IMR-90 (cell line): ENCODE data around the gene MRPL17. TPM values are rescaled to one million over a fixed set of nuclear protein-coding genes. Genes with fewer than 3 reads are reported as not detected.

Source experiments
- ATAC-seq: fragments of 200-7000 bp; cut with Tn5 transposase; 2 replicates; pipeline ENCODE4 v1.9.1; 2020; ENCODE audit warnings: low read depth, mild to moderate bottlenecking, moderate library complexity
- BruUV-seq: library from RNA; stranded (reverse); fragments of 400-500 nt; replicated peaks from 2 replicates; lab custom pipeline; 2021; lab: Mats Ljungman, UMichigan
- CTCF ChIA-PET: fragments of 300-600 bp; formaldehyde crosslinking; extraction: SDS; loops from one replicate; lab custom pipeline; 2021; ENCODE audit warnings: antibody characterized with exemption; lab: Yijun Ruan, JAX
- POLR2A ChIA-PET: fragments of 300-600 bp; sonication (Branson Sonifier 250); formaldehyde crosslinking; loops from one replicate; lab custom pipeline; 2022; ENCODE audit warnings: antibody characterized with exemption; ENCODE audit not compliant: unreplicated experiment; lab: Charles Lee
- DNase-seq: peaks from one replicate; pipeline ENCODE4 v3.0.0; 2013
- H2AFZ ChIP-seq: replicated peaks from 2 replicates; pipeline ENCODE3; 2013; ENCODE audit warnings: low read length, mild to moderate bottlenecking; ENCODE audit not compliant: poor library complexity
- H2AK5ac ChIP-seq: 2 replicates; pipeline ENCODE4 v1.6.1; 2013; ENCODE audit warnings: low read depth, low read length, inconsistent platforms
- H2AK9ac ChIP-seq: replicated peaks from 2 replicates; pipeline ENCODE3; 2013; ENCODE audit warnings: mild to moderate bottlenecking, low read depth, low read length, moderate library complexity; ENCODE audit not compliant: poor library complexity
- H2BK120ac ChIP-seq: 2 replicates; pipeline ENCODE4 v1.6.1; 2013; ENCODE audit warnings: low read depth, low read length, inconsistent platforms
- H2BK15ac ChIP-seq: 3 replicates; pipeline ENCODE4 v1.6.1; 2013; ENCODE audit warnings: low read depth, low read length, inconsistent platforms
- H2BK20ac ChIP-seq: 2 replicates; pipeline ENCODE4 v1.6.1; 2013; ENCODE audit warnings: low read depth, mild to moderate bottlenecking, inconsistent platforms, low read length, moderate library complexity
- H2BK5ac ChIP-seq: 2 replicates; pipeline ENCODE4 v1.6.1; 2013; ENCODE audit warnings: mild to moderate bottlenecking, low read depth, low read length, inconsistent platforms; ENCODE audit not compliant: poor library complexity, severe bottlenecking
- H3K14ac ChIP-seq: replicated peaks from 2 replicates; pipeline ENCODE4 v1.6.1; 2013; ENCODE audit warnings: low read depth, low read length, inconsistent platforms
- H3K18ac ChIP-seq: 2 replicates; pipeline ENCODE4 v1.6.1; 2013; ENCODE audit warnings: low read depth, low read length, control low read depth
- H3K23ac ChIP-seq: 2 replicates; pipeline ENCODE4 v1.6.1; 2013; ENCODE audit warnings: low read depth, low read length, inconsistent platforms
- H3K27ac ChIP-seq: 2 replicates; pipeline ENCODE4 v1.5.1; 2013; ENCODE audit warnings: mild to moderate bottlenecking, control low read depth, low read length; ENCODE audit not compliant: insufficient read depth
- H3K27me3 ChIP-seq: 2 replicates; pipeline ENCODE4 v1.6.1; 2013; ENCODE audit warnings: low read length; ENCODE audit not compliant: control insufficient read depth, insufficient read depth
- H3K36me3 ChIP-seq: 2 replicates; pipeline ENCODE4 v1.6.1; 2013; ENCODE audit warnings: low read length, mixed read lengths; ENCODE audit not compliant: control insufficient read depth, insufficient read depth
- H3K4ac ChIP-seq: 2 replicates; pipeline ENCODE4 v1.6.1; 2013; ENCODE audit warnings: low read depth, low read length, inconsistent platforms
- H3K4me1 ChIP-seq: 2 replicates; pipeline ENCODE4 v1.6.1; 2013; ENCODE audit warnings: low read length, mixed read lengths; ENCODE audit not compliant: control insufficient read depth, insufficient read depth
- H3K4me2 ChIP-seq: 2 replicates; pipeline ENCODE4 v1.6.1; 2013; ENCODE audit warnings: low read depth, mild to moderate bottlenecking, control low read depth, low read length, moderate library complexity
- H3K4me3 ChIP-seq: 2 replicates; pipeline ENCODE4 v1.5.1; 2013; ENCODE audit warnings: low read depth, mild to moderate bottlenecking, control low read depth, low read length, moderate library complexity; ENCODE audit not compliant: insufficient read depth
- H3K56ac ChIP-seq: 2 replicates; pipeline ENCODE4 v1.6.1; 2013; ENCODE audit warnings: low read length, inconsistent platforms; ENCODE audit not compliant: insufficient read depth; ENCODE audit errors: extremely low read depth
- H3K79me1 ChIP-seq, 2 experiments: 2 replicates each; pipeline ENCODE4 v1.6.1; 2013; ENCODE audit warnings: low read length in 2 of 2, inconsistent platforms in 1 of 2, low read depth in 1 of 2
- H3K9ac ChIP-seq: 2 replicates; pipeline ENCODE4 v1.6.1; 2013; ENCODE audit warnings: low read depth, low read length, control low read depth
- H3K9me1 ChIP-seq: 2 replicates; pipeline ENCODE4 v1.6.1; 2013; ENCODE audit warnings: low read length, inconsistent platforms; ENCODE audit not compliant: insufficient read depth
- H3K9me3 ChIP-seq: 2 replicates; pipeline ENCODE4 v1.6.1; 2013; ENCODE audit warnings: low read length; ENCODE audit not compliant: control insufficient read depth, insufficient read depth
- H4K20me1 ChIP-seq: 2 replicates; pipeline ENCODE4 v1.6.1; 2013; ENCODE audit warnings: low read length, inconsistent platforms; ENCODE audit not compliant: insufficient read depth
- H4K5ac ChIP-seq: 2 replicates; pipeline ENCODE4 v1.6.1; 2013; ENCODE audit warnings: mild to moderate bottlenecking, low read depth, low read length, control low read depth
- H4K8ac ChIP-seq, 2 experiments: 2 replicates each; pipeline ENCODE4 v1.6.1; 2013; ENCODE audit warnings: low read depth in 2 of 2, low read length in 2 of 2, control low read depth in 1 of 2, inconsistent platforms in 1 of 2
- H4K91ac ChIP-seq: 2 replicates; pipeline ENCODE4 v1.6.1; 2013; ENCODE audit warnings: low read depth, low read length, inconsistent platforms; ENCODE audit not compliant: insufficient read depth
- BHLHE40 ChIP-seq: fragments of 150-350 bp; IDR thresholded peaks from 2 replicates; pipeline ENCODE4 v1.6.1; 2016; ENCODE audit warnings: mild to moderate bottlenecking, low read depth, low read length
- CEBPB ChIP-seq: IDR thresholded peaks from 2 replicates; pipeline ENCODE4 v1.6.1; 2012; ENCODE audit warnings: low read depth, low read length, improper control_type of control experiment
- CHD1 ChIP-seq: IDR thresholded peaks from 2 replicates; pipeline ENCODE4 v1.6.1; 2012; ENCODE audit warnings: low read depth, low read length, improper control_type of control experiment
- ELK1 ChIP-seq: fragments of 150-350 bp; IDR thresholded peaks from 2 replicates; pipeline ENCODE4 v1.6.1; 2016; ENCODE audit warnings: low read depth, mild to moderate bottlenecking, low read length, moderate library complexity, borderline replicate concordance
- NFE2L2 ChIP-seq: fragments of 150-350 bp; IDR thresholded peaks from 2 replicates; pipeline ENCODE4 v1.6.1; 2016; ENCODE audit warnings: low read depth, mild to moderate bottlenecking, low read length
- POLR2A ChIP-seq: IDR thresholded peaks from 2 replicates; pipeline ENCODE4 v1.6.1; 2012; ENCODE audit warnings: mild to moderate bottlenecking, low read depth, low read length
- RAD21 ChIP-seq: IDR thresholded peaks from 2 replicates; pipeline ENCODE4 v1.6.1; 2012; ENCODE audit warnings: low read length, improper control_type of control experiment
- RCOR1 ChIP-seq: IDR thresholded peaks from 2 replicates; pipeline ENCODE4 v1.6.1; 2012; ENCODE audit warnings: mild to moderate bottlenecking, low read length, improper control_type of control experiment; ENCODE audit not compliant: insufficient replicate concordance
- USF2 ChIP-seq: fragments of 150-350 bp; IDR thresholded peaks from 2 replicates; pipeline ENCODE4 v1.6.1; 2017; ENCODE audit warnings: mild to moderate bottlenecking, antibody characterized with exemption, low read length, low read depth
- WGBS, 2 experiments: methylation state at CpG; one replicate each; pipeline versions ENCODE4 v1.1.5 to v1.1.7; 2013; ENCODE audit warnings: missing lambda C conversion rate in 2 of 2; ENCODE audit not compliant: insufficient read length in 1 of 2; ENCODE audit errors: extremely low coverage in 2 of 2; 5-methylcytosine and 5-hydroxymethylcytosine counted together
- dilution Hi-C: fragments of 300-500 bp; cut with HindIII; formaldehyde crosslinking; loops from one replicate; pipeline ENCODE4 v1.14.3; 2018; ENCODE audit warnings: low sequenced_read_pairs; ENCODE audit not compliant: unreplicated experiment
- in situ Hi-C: fragments of 300-500 bp; cut with MboI; formaldehyde crosslinking; loops from 3 replicates; pipeline ENCODE4 v1.14.3; 2019; ENCODE audit warnings: low sequenced_read_pairs, inconsistent platforms, mixed read lengths
- intact Hi-C: fragments of 100-400 bp; cut with micrococcal nuclease; formaldehyde crosslinking; loops from 2 replicates; pipeline ENCODE4 v1.10.0; 2022
- polyA plus RNA-seq, 3 experiments: library from polyadenylated mRNA; depleted of rRNA; stranded (reverse); fragments of >200 nt; gene quantifications; 2 replicates each; pipeline ENCODE4 v1.2.3, GENCODE V29; 2012; ENCODE audit warnings: low replicate concordance in 1 of 3
- total RNA-seq: library from RNA; depleted of rRNA; stranded (reverse); fragments of >200 nt; gene quantifications from 2 replicates; pipeline ENCODE4 v1.2.3, GENCODE V29; 2012

Gene MRPL17
- total and polyA plus RNA-seq, 2 of the 4 experiments (the other 2 are of a cell fraction) = 70.3 to 85.2 TPM

GRCh38 chr11:6674862-6675261 is 8.3 kb downstream of the MRPL17 start:
- no peak overlapping the region for H2BK15ac ChIP-seq
- no peaks in the 10 kb centered on the region for H3K9me1 ChIP-seq
- H3K4ac ChIP-seq = no peak overlapping the region
- no peak for TF ChIP-seq CEBPB
- no peak for TF ChIP-seq NFE2L2
- TF ChIP-seq RCOR1 = no peak
- no peak for TF ChIP-seq CHD1
- no peak for TF ChIP-seq POLR2A
- TF ChIP-seq BHLHE40 = no peak
- no peak for TF ChIP-seq ELK1
- no peak for TF ChIP-seq USF2
- no peak for TF ChIP-seq RAD21
- H3K18ac ChIP-seq = no peak overlapping the region
- DNase-seq (no peak), ATAC-seq (no peak)
- H4K91ac ChIP-seq = no peak overlapping the region
- H2AK5ac ChIP-seq = no peak overlapping the region
- H3K56ac ChIP-seq = no peak overlapping the region
- no peaks in the 10 kb centered on the region for H3K27me3 ChIP-seq
- H2BK20ac ChIP-seq = no peak overlapping the region
- H3K23ac ChIP-seq = no peak overlapping the region
- H2BK5ac ChIP-seq = no peak overlapping the region
- intact Hi-C loops (no loop called here), in situ Hi-C loops (no loop called here), dilution Hi-C loops (no loop called here)
- H3K27ac ChIP-seq = no peak overlapping the region
- POLR2A ChIA-PET = no interaction called here
- CTCF ChIA-PET = interaction anchor here (1.2 to 1.4 kb wide), 2 partner anchors 10 to 144 kb away, joined by 3 read pairs; no protein-coding TSS in a partner anchor
- no CpG with 5 or more reads among the region's 4 CpGs for WGBS, 2 experiments
- no peak overlapping the region for H3K9ac ChIP-seq
- no peak overlapping the region for H4K5ac ChIP-seq
- no TSS peak for BruUV-seq
- 0 out of 4 replicates have a peak, but pooled peaks cover 0 to 5% of the 10 kb centered on the region in 2 experiments for H3K79me1 ChIP-seq
- H3K36me3 ChIP-seq = no peaks in the 10 kb centered on the region
- no peaks in the 10 kb centered on the region for H3K9me3 ChIP-seq
- no peak overlapping the region for H3K14ac ChIP-seq
- no peaks in the 10 kb centered on the region for H4K20me1 ChIP-seq
- H3K4me2 ChIP-seq = no peak overlapping the region
- no peak overlapping the region for H2AK9ac ChIP-seq
- H2BK120ac ChIP-seq = no peak overlapping the region
- no peak overlapping the region for H2AFZ ChIP-seq
- no peak overlapping the region for H4K8ac ChIP-seq
- H3K4me3 ChIP-seq = no peak overlapping the region
- no peaks in the 10 kb centered on the region for H3K4me1 ChIP-seq
